Naive thymus-derived CD4-positive, alpha-beta T cell (primary cell): ENCODE results near the gene GALNT10. TPM values are rescaled to one million over a fixed set of nuclear protein-coding genes. Genes with fewer than 3 reads are reported as not detected.

Source experiments
- ATAC-seq: fragments of 150-1000 bp; cut with Tn5 transposase; 2 replicates; pipeline ENCODE4 v1.10.0; 2021; ENCODE audit warnings: mild to moderate bottlenecking, moderate library complexity
- CTCF ChIA-PET: fragments of 350-600 bp; sonication (Branson Sonifier 250); formaldehyde crosslinking; loops from one replicate; lab custom pipeline; 2021; ENCODE audit warnings: antibody characterized with exemption; lab: Charles Lee
- POLR2A ChIA-PET: fragments of 350-600 bp; sonication (Branson Sonifier 250); formaldehyde crosslinking; loops from one replicate; lab custom pipeline; 2021; ENCODE audit warnings: antibody characterized with exemption, inconsistent platforms; lab: Charles Lee
- DNase-seq, 9 donors: peaks; one replicate each; pipeline versions ENCODE4 v3.0.0 to v3.0.0-alpha.2; 2020 to 2022; ENCODE audit warnings: mixed read lengths in 1 of 9
- H3K27ac ChIP-seq: one replicate; pipeline ENCODE4 v1.7.0; 2013; ENCODE audit warnings: mild to moderate bottlenecking, low read depth, low read length, moderate library complexity
- H3K27me3 ChIP-seq, 2 donors: one replicate each; pipeline ENCODE4 v1.7.0; 2013; ENCODE audit warnings: low read length in 2 of 2, mild to moderate bottlenecking in 2 of 2, moderate library complexity in 2 of 2; ENCODE audit not compliant: control insufficient read depth in 2 of 2, insufficient read depth in 2 of 2
- H3K36me3 ChIP-seq, 3 experiments: 1 replicate in 2 of 3; 2 replicates in 1 of 3; pipeline ENCODE4 v1.7.0; 2013; ENCODE audit warnings: low read length in 3 of 3, mild to moderate bottlenecking in 3 of 3, moderate library complexity in 1 of 3; ENCODE audit not compliant: insufficient read depth in 3 of 3, control insufficient read depth in 2 of 3
- H3K4me1 ChIP-seq, 2 donors: one replicate each; pipeline ENCODE4 v1.7.0; 2013; ENCODE audit warnings: low read length in 2 of 2, mild to moderate bottlenecking in 2 of 2, moderate library complexity in 1 of 2; ENCODE audit not compliant: control insufficient read depth in 2 of 2, insufficient read depth in 2 of 2
- H3K4me3 ChIP-seq: 2 replicates; pipeline ENCODE4 v1.7.0; 2013; ENCODE audit warnings: mild to moderate bottlenecking, low read length
- H3K9me3 ChIP-seq, 3 experiments: 1 replicate in 2 of 3; 2 replicates in 1 of 3; pipeline ENCODE4 v1.7.0; 2013; ENCODE audit warnings: low read length in 3 of 3; ENCODE audit not compliant: control insufficient read depth in 2 of 3
- H3K27ac Mint-ChIP-seq, 9 donors: one replicate each; pipeline ENCODE4 v1.8.0; 2020 to 2022; ENCODE audit warnings: mixed read lengths in 9 of 9, mild to moderate bottlenecking in 8 of 9, moderate library complexity in 5 of 9, inconsistent platforms in 2 of 9
- H3K27me3 Mint-ChIP-seq, 5 donors: one replicate each; pipeline ENCODE4 v1.8.0; 2021 to 2022; ENCODE audit warnings: mixed read lengths in 5 of 5, mild to moderate bottlenecking in 1 of 5
- H3K36me3 Mint-ChIP-seq, 5 donors: one replicate each; pipeline ENCODE4 v1.8.0; 2020 to 2022; ENCODE audit warnings: mixed read lengths in 5 of 5, mild to moderate bottlenecking in 3 of 5, inconsistent platforms in 1 of 5
- H3K4me1 Mint-ChIP-seq, 7 donors: one replicate each; pipeline ENCODE4 v1.8.0; 2020 to 2022; ENCODE audit warnings: mixed read lengths in 7 of 7, mild to moderate bottlenecking in 3 of 7, inconsistent platforms in 1 of 7
- H3K4me3 Mint-ChIP-seq, 10 donors: one replicate each; pipeline ENCODE4 v1.8.0; 2020 to 2022; ENCODE audit warnings: mild to moderate bottlenecking in 10 of 10, mixed read lengths in 10 of 10, moderate library complexity in 6 of 10, inconsistent platforms in 2 of 10
- H3K9me3 Mint-ChIP-seq, 11 donors: one replicate each; pipeline ENCODE4 v1.8.0; 2020 to 2022; ENCODE audit warnings: mixed read lengths in 11 of 11, mild to moderate bottlenecking in 4 of 11, inconsistent platforms in 1 of 11, moderate library complexity in 1 of 11
- intact Hi-C, 2 donors: fragments of 100-400 bp; cut with micrococcal nuclease; formaldehyde crosslinking; loops; one replicate each; pipeline ENCODE4 v1.15.1; 2023
- polyA plus RNA-seq, 2 donors: library from polyadenylated mRNA; unstranded; fragments of 300-500 nt; fragmentation: Illumina TruSeq; gene quantifications; one replicate each; pipeline ENCODE4 v1.2.3, GENCODE V29; 2021
- total RNA-seq, 6 experiments: library from RNA in 5 of 6; stranded (reverse) in 5 of 6; gene quantifications; 1 replicate in 5 of 6; 2 replicates in 1 of 6; pipeline ENCODE4 v1.2.3 and lab custom pipeline; 2021 to 2026

The GALNT10 gene
- total and polyA plus RNA-seq, 7 experiments from 2014 or later: 6.2 to 56.4 (median 24.8) TPM

DNA sequence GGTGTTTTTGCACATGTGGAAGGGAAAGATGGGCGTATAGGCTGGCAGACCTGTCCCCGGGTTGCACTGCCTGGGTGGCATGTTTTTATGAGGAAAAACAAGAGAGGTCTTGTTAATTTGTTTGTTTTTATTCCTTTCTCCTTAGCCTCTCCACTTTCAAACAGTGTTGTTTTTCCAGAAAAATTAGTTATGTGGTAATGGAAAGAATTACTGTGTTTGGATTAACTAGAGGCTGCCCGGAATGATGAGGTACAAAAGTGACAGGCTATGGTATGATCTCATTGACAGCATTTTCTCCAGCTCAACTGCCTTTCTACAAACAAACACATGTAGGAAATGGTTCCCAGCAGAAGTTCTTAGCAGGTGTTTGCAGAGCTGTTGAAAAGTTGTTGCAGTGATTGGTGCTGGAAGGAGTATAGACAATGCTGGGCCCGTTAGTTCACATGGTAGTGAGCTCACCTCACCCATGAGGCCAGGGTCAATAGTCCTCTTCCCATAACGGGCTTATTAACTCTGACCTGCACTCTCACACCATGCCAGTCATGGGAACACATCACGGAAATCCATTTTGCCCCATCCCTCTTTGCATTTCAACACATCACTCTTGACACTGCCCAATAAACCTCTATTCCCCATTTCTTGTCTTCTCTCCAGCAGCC lies 144.0 kb downstream of the GALNT10 start:
- Histone ChIP-seq H3K27ac (no peak overlapping the region), H3K36me3 (peaks cover 0 to 35% (median 4%) of the 10 kb centered on the region in 3 experiments), H3K9me3 (no peaks in the 10 kb centered on the region), H3K4me3 (no peak overlapping the region), H3K4me1 (no peaks in the 10 kb centered on the region), H3K27me3 (no peaks in the 10 kb centered on the region)
- Mint-ChIP-seq H3K4me3 (no peak overlapping the region), H3K36me3 (peaks cover 17 to 74% (median 42%) of the 10 kb centered on the region in 5 donors), H3K4me1 (peaks cover 0 to under 1% (median 0%) of the 10 kb centered on the region in 7 donors), H3K9me3 (no peaks in the 10 kb centered on the region), H3K27me3 (no peaks in the 10 kb centered on the region), H3K27ac (no peak overlapping the region)
- DNase-seq (no peak), ATAC-seq (no peak)
- POLR2A ChIA-PET: no interaction called here
- intact Hi-C loops: no loop called here
- CTCF ChIA-PET: no interaction called here

DNA sequence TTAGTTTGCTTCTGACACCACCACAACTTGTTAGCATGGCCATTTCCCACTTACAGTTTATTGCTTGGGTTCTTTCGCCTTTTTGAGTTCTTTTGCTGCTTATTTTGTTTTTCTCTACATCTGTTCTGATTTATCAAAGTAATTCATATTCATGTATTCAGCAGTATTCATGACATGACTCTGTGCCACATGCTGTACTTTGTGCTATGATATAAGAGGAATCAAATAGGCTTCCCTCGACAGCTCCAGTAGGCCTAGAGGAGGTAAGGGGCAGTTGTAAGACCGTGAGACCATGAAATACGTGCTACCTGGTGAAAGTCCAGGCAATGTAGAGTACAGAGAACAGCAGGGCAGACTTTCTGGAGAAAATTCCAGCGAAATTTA lies 144.5 kb downstream of the GALNT10 start:
- no peaks in the 10 kb centered on the region for H3K4me1 ChIP-seq
- no peaks in the 10 kb centered on the region for H3K9me3 ChIP-seq
- peaks cover 0 to 34% (median 4%) of the 10 kb centered on the region in 3 experiments for H3K36me3 ChIP-seq
- Mint-ChIP-seq H3K27ac (no peak overlapping the region), H3K4me1 (no peaks in the 10 kb centered on the region), H3K9me3 (no peaks in the 10 kb centered on the region), H3K27me3 (no peaks in the 10 kb centered on the region), H3K36me3 (peaks cover 17 to 73% (median 42%) of the 10 kb centered on the region in 5 donors), H3K4me3 (no peak overlapping the region)
- DNase-seq (no peak), ATAC-seq (no peak)
- POLR2A ChIA-PET: no interaction called here
- intact Hi-C loops: no loop called here
- H3K4me3 ChIP-seq: no peak overlapping the region
- no peak overlapping the region for H3K27ac ChIP-seq
- CTCF ChIA-PET: no interaction called here
- H3K27me3 ChIP-seq: no peaks in the 10 kb centered on the region

DNA sequence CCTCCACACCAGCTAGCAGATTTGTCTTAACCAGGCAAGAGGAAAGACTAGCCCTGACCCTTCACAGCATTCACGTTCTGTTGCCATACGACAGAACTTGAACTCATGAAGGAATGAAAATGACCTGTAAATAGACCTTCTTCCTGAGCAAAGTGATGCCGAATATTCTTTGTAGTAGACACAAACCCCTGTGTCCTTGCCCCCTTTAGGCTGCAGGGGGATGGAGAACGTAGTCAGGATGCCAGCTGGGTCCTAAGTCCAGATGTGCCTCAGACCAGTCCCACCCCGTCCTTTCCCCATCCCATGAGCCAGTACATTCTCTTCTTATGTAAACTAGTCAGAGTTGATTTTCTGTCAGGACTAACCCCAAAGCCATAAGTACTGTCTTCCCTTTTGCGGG lies 151.1 kb downstream of the GALNT10 start:
- DNase-seq: no peak
- Mint-ChIP-seq H3K4me1 (peaks cover 0 to 4% (median 0%) of the 10 kb centered on the region in 7 donors), H3K36me3 (peaks cover 10 to 31% (median 18%) of the 10 kb centered on the region in 5 donors), H3K27ac (no peak overlapping the region), H3K4me3 (no peak overlapping the region), H3K9me3 (no peaks in the 10 kb centered on the region), H3K27me3 (no peaks in the 10 kb centered on the region)
- ATAC-seq: no peak
- Histone ChIP-seq H3K36me3 (peaks cover 0 to 5% (median 0%) of the 10 kb centered on the region in 3 experiments), H3K4me1 (no peaks in the 10 kb centered on the region), H3K27ac (no peak overlapping the region), H3K4me3 (no peak overlapping the region), H3K9me3 (no peaks in the 10 kb centered on the region), H3K27me3 (no peaks in the 10 kb centered on the region)
- intact Hi-C loops: no loop called here
- POLR2A ChIA-PET: no interaction called here
- CTCF ChIA-PET: no interaction called here

DNA sequence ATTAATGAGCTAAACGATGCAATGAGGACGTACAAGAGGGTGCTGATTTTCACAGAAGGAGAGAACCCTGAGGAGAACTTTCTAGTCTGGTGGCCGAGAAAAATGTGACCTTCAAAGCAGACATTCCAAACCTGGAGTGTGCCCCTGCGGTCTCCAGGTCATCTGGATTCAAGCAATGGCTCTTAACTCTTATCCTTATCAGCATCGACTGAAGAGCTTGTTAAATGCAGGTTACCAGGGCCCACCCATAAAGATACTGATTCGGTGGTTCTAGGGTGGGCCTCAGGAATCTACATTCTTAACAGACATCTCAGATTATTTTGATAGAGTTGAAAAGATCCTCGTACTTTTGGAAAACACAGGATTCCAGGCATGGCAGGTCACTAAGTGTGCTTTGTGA lies 151.7 kb downstream of the GALNT10 start:
- POLR2A ChIA-PET: no interaction called here
- intact Hi-C loops: no loop called here
- peak overlapping the region in 1 of 9 donors; percentile 4 for H3K27ac Mint-ChIP-seq

DNA sequence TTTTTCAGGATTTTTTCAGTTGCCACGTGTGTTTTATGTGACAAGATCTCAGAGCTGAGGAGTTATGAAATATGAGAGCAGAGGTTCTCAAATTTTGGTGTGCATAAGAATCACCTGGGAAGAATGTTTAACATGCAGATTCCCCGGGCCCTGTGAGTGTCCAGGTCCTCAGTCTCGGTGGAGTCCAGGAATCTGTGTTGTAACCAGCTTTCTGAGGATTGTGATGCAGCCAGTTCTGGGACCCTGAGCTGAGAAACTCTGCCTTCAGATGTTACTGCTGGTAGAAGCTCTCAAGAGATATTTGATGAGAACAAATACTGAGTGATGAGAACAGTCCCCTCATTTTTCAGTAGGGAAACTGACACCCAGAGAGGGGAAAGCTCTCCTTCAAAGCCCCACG lies 152.4 kb downstream of the GALNT10 start:
- H3K4me1 ChIP-seq: no peaks in the 10 kb centered on the region
- no peak for ATAC-seq
- H3K4me3 Mint-ChIP-seq: no peak overlapping the region
- H3K36me3 ChIP-seq: no peaks in the 10 kb centered on the region
- H3K36me3 Mint-ChIP-seq: peaks cover 3 to 26% (median 10%) of the 10 kb centered on the region in 5 donors
- CTCF ChIA-PET: no interaction called here
- H3K27me3 Mint-ChIP-seq: no peaks in the 10 kb centered on the region
- H3K9me3 ChIP-seq: no peaks in the 10 kb centered on the region
- intact Hi-C loops: no loop called here
- no peaks in the 10 kb centered on the region for H3K27me3 ChIP-seq
- DNase-seq: no peak
- H3K27ac Mint-ChIP-seq: no peak overlapping the region
- no peak overlapping the region for H3K4me3 ChIP-seq
- POLR2A ChIA-PET: no interaction called here
- peaks cover 0 to 4% (median 0%) of the 10 kb centered on the region in 7 donors for H3K4me1 Mint-ChIP-seq
- no peaks in the 10 kb centered on the region for H3K9me3 Mint-ChIP-seq
- no peak overlapping the region for H3K27ac ChIP-seq

More for the DNA sequence above, 151.7 kb downstream of the GALNT10 start:
- no peak overlapping the region for H3K4me3 Mint-ChIP-seq
- DNase-seq (no peak), ATAC-seq (no peak)
- no peak overlapping the region for H3K4me3 ChIP-seq
- no peak overlapping the region for H3K27ac ChIP-seq
- no peaks in the 10 kb centered on the region for H3K4me1 ChIP-seq
- H3K9me3 Mint-ChIP-seq: no peaks in the 10 kb centered on the region
- H3K4me1 Mint-ChIP-seq: peaks cover 0 to 4% (median 0%) of the 10 kb centered on the region in 7 donors
- CTCF ChIA-PET: no interaction called here
- H3K36me3 Mint-ChIP-seq: peaks cover 10 to 31% (median 18%) of the 10 kb centered on the region in 5 donors
- H3K27me3 ChIP-seq: no peaks in the 10 kb centered on the region
- no peaks in the 10 kb centered on the region for H3K9me3 ChIP-seq
- no peaks in the 10 kb centered on the region for H3K27me3 Mint-ChIP-seq
- H3K36me3 ChIP-seq: peaks cover 0 to 5% (median 0%) of the 10 kb centered on the region in 3 experiments

DNA sequence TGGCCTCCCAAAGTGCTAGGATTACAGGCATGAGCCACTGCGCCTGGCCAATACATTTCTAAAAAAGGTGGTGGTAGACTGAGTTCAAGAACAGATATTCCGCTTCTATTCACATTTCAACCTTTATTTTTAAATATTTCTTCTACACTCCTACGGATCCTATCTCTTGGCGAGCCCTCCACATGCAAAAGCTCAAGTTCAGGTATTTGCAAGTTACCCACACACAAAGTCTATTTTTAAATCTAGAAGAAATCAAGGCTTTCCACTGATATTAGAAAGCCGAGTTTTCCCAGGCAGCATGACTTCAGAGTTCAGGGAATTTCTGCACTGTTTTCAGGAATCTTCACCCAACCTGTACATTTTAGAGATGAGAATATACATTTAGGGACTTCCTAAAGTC lies 153.9 kb downstream of the GALNT10 start:
- Mint-ChIP-seq H3K4me3 (no peak overlapping the region), H3K9me3 (no peaks in the 10 kb centered on the region), H3K27ac (no peak overlapping the region), H3K36me3 (peaks cover 0 to 20% (median 3%) of the 10 kb centered on the region in 5 donors), H3K27me3 (no peaks in the 10 kb centered on the region), H3K4me1 (peaks cover 0 to 4% (median 0%) of the 10 kb centered on the region in 7 donors)
- Histone ChIP-seq H3K36me3 (no peaks in the 10 kb centered on the region), H3K4me1 (no peaks in the 10 kb centered on the region), H3K4me3 (no peak overlapping the region), H3K27ac (no peak overlapping the region), H3K9me3 (no peaks in the 10 kb centered on the region), H3K27me3 (no peaks in the 10 kb centered on the region)
- POLR2A ChIA-PET: no interaction called here
- intact Hi-C loops: no loop called here
- DNase-seq: no peak
- no peak for ATAC-seq
- CTCF ChIA-PET: no interaction called here
